Measurements from ENCODE around the gene KCNN3. TPM values are rescaled to one million over a fixed set of nuclear protein-coding genes. Genes with fewer than 3 reads are reported as not detected.

KCNN3 gene
- total RNA-seq, 1 donor from 2014 or later = 0.04 TPM

GRCh38 chr1:154857022-154857421 is 13.1 kb downstream of the KCNN3 start:
- no peak for DNase-seq (ENCODE audit: low read depth)
- Histone ChIP-seq H3K27me3 (ENCODE audit: control insufficient read depth, insufficient read depth, low read length) (no peaks in the 10 kb centered on the region), H3K4me3 (ENCODE audit: low read depth, low read length) (no peak overlapping the region), H3K36me3 (ENCODE audit: control insufficient read depth, insufficient read depth, low read length) (no peaks in the 10 kb centered on the region)
- TF ChIP-seq, protein P1, sequence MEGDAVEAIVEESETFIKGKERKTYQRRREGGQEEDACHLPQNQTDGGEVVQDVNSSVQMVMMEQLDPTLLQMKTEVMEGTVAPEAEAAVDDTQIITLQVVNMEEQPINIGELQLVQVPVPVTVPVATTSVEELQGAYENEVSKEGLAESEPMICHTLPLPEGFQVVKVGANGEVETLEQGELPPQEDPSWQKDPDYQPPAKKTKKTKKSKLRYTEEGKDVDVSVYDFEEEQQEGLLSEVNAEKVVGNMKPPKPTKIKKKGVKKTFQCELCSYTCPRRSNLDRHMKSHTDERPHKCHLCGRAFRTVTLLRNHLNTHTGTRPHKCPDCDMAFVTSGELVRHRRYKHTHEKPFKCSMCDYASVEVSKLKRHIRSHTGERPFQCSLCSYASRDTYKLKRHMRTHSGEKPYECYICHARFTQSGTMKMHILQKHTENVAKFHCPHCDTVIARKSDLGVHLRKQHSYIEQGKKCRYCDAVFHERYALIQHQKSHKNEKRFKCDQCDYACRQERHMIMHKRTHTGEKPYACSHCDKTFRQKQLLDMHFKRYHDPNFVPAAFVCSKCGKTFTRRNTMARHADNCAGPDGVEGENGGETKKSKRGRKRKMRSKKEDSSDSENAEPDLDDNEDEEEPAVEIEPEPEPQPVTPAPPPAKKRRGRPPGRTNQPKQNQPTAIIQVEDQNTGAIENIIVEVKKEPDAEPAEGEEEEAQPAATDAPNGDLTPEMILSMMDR (IDR thresholded peaks at IDR 0.05; ENCODE audit: insufficient read depth, low read length, poor library complexity, severe bottlenecking) = no peak

- no peak for DNase-seq (ENCODE audit: low read depth)
- Histone ChIP-seq H3K27me3 (ENCODE audit: control insufficient read depth, insufficient read depth, low read length) (no peaks in the 10 kb centered on the region), H3K4me3 (ENCODE audit: low read depth, low read length) (no peak overlapping the region), H3K36me3 (ENCODE audit: control insufficient read depth, insufficient read depth, low read length) (no peaks in the 10 kb centered on the region)
- TF ChIP-seq, protein P1 (IDR thresholded peaks at IDR 0.05; ENCODE audit: insufficient read depth, low read length, poor library complexity, severe bottlenecking) = no peak
These were observed 13.5 kb downstream of the KCNN3 start for GRCh38 chr1:154856544-154856943.

GRCh38 chr1:154856049-154856448 is 14.0 kb downstream of the KCNN3 start:
- H3K27me3 ChIP-seq (ENCODE audit: control insufficient read depth, insufficient read depth, low read length) = no peaks in the 10 kb centered on the region
- no peak overlapping the region for H3K4me3 ChIP-seq (ENCODE audit: low read depth, low read length)
- DNase-seq (ENCODE audit: low read depth) = no peak
- H3K36me3 ChIP-seq (ENCODE audit: control insufficient read depth, insufficient read depth, low read length) = no peaks in the 10 kb centered on the region
- TF ChIP-seq, protein P1 (IDR thresholded peaks at IDR 0.05; ENCODE audit: insufficient read depth, low read length, poor library complexity, severe bottlenecking) = no peak

GRCh38 chr1:154855186-154855851 is 14.8 kb downstream of the KCNN3 start:
- Histone ChIP-seq H3K4me3 (ENCODE audit: low read depth, low read length) (no peak overlapping the region), H3K27me3 (ENCODE audit: control insufficient read depth, insufficient read depth, low read length) (no peaks in the 10 kb centered on the region), H3K36me3 (ENCODE audit: control insufficient read depth, insufficient read depth, low read length) (no peaks in the 10 kb centered on the region)
- TF ChIP-seq, protein P1 (IDR thresholded peaks at IDR 0.05; ENCODE audit: insufficient read depth, low read length, poor library complexity, severe bottlenecking) = no peak
- no peak for DNase-seq (ENCODE audit: low read depth)

DNA sequence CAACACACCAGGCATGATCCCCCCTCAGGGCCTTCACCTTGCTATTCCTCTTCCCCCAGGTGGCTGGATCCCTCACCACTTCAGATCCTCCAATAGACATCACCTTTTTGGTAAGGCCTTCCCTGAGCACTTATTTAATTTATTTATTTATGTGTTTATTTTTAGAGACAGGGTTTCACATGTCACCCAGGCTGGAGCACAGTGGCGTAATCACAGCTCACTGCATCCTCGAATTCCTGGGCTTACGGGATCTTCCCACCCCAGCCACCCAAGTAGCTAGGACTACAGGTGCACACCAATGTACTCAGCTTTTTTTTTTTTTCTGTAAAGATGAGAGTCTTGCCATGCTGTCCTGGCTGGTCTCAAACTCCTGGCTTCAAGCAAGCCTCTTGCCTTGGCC is 17.2 kb downstream of the KCNN3 start:
- H3K27me3 ChIP-seq (ENCODE audit: control insufficient read depth, insufficient read depth, low read length) = peaks cover 7% of the 10 kb centered on the region
- TF ChIP-seq, protein P1 (IDR thresholded peaks at IDR 0.05; ENCODE audit: insufficient read depth, low read length, poor library complexity, severe bottlenecking) = no peak
- H3K36me3 ChIP-seq (ENCODE audit: control insufficient read depth, insufficient read depth, low read length) = no peaks in the 10 kb centered on the region
- H3K4me3 ChIP-seq (ENCODE audit: low read depth, low read length) = no peak overlapping the region
- no peak for DNase-seq (ENCODE audit: low read depth)

Data from kidney epithelial cell (primary cell).